HG03108 (cell line): ENCODE data around the gene PPP1R15A.
"Not testable (repeated sequence)": the region's sequence is repeated elsewhere in the genome, so short reads cannot be mapped to it uniquely, and the experiment has no call there.

ENCODE experiments used
- ATAC-seq: cut with Tn5 transposase; IDR thresholded peaks from one replicate; pipeline ENCODE4 v1.9.1; 2021; ENCODE audit warnings: moderate library complexity; ENCODE audit not compliant: unreplicated experiment

Gene PPP1R15A

GRCh38 chr19:48879025-48879637 lies 6.9 kb downstream of the PPP1R15A start:
- ATAC-seq = no peak

DNA sequence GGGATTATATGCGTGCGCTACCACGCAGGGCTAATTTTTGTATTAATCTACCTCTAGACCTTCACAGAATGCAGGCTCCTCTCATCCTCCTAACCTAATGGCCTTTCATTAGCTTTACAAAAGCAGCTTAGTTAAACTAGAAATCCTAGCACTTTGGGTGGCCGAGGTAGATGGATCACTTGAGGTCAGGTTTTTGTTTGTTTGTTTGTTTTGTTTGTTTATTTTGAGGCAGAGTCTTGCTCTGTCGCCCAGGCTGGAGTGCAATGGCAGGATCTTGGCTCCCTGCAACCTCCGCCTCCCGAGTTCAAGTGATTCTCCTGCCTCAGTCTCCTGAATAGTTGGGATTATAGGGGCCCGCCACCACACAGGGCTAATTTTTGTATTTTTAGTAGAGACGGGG lies 7.5 kb downstream of the PPP1R15A start:
- ATAC-seq = not testable (repeated sequence)

DNA sequence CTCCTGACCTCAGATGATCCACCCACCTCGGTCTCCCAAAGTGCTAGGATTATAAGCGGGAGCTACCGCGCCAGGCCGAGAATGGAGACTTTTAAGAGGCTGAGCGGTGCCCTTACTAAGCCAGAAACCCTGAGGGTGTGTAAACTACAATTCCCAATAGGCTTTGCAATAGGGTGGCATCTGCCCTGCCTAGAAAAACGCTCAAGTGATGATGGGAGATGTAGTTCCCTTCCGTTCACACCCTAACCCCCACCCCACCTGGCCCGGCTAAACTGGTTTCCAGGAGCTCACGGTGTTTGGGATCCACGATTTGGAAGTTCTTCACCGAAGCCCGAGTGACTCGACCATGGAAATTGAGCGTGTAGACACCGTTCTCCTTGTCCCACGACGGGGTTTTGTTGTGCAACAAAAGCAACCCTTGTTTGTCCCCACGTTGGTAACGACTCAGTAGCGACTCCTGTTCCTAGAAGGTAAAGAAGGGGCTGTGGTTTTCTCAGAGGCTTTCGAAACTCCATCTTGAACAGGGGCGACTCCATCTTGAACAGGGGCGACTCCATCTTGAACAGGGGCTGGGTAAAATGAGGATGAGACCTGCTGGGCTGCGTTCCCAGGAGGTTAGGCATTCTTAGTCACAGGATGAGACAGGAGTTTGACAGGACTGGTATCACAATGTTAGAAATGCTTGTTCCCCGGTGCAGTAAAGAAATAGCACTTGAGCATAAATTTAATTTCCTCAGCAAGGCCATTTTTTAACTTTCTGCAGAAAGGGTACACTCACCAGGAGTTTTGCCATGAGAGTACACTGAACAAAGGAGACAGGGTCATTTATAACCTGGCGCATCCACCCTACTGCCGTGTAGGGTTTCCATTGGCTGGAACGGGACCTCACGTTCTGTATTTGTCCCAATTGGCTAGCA lies 9.8 kb downstream of the PPP1R15A start:
- ATAC-seq = no peak

DNA sequence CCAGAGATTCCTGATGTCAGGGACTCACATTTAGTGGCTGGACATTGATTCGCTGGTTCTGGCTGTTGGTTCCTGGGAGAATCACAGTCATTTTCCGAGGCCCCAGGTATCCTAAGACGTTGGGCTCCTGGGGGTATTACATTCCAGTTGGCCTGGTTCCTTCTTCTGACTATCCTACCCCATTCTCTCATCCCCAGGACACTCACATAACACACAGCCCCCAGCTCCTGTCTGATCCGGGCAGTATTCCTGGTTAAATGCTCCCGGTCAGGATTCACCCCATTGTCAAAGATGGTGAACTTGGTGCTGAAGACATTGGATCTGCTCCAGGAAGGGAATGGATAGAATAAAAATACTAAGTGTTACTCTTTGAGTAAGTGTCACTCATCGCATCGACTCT lies 11.5 kb downstream of the PPP1R15A start:
- no peak for ATAC-seq

- no peak for ATAC-seq
These were observed 15.8 kb downstream of the PPP1R15A start for GRCh38 chr19:48887861-48888612.

DNA sequence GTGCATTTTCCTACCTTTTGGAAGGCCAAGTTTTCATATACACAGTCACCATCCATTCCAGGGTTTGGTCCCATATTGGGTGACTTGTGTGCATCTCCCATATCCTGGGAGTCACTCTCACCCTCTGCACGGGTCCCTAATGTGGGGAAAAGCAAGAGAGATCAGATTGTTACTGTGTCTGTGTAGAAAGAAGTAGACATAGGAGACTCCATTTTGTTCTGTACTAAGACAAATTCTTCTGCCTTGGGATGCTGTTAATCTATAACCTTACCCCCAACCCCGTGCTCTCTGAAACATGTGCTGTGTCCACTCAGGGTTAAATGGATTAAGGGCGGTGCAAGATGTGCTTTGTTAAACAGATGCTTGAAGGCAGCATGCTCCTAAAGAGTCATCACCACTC lies 17.3 kb downstream of the PPP1R15A start:
- ATAC-seq = not testable (repeated sequence)

GRCh38 chr19:48890551-48890950 lies 18.3 kb downstream of the PPP1R15A start:
- no peak for ATAC-seq

DNA sequence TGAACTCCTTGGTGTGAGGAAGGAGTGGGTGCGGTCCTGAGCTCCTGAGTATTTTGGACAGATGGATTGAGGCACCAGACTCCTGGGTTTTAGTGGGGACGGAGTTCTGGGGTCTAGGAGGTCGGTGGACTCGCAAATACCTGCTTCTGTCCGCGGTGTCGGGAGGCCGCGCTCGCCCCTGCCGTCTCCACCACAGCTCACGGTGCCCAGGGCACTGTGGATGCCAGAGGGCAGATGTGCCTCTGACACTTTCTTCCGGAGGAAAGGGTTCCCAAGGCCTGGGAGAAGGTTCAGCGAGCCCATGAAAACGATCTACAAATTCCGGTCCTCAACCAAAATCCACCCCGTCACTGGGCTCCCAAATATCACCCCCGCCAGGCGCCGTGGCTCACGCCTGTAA lies 23.0 kb downstream of the PPP1R15A start:
- no peak for ATAC-seq

DNA sequence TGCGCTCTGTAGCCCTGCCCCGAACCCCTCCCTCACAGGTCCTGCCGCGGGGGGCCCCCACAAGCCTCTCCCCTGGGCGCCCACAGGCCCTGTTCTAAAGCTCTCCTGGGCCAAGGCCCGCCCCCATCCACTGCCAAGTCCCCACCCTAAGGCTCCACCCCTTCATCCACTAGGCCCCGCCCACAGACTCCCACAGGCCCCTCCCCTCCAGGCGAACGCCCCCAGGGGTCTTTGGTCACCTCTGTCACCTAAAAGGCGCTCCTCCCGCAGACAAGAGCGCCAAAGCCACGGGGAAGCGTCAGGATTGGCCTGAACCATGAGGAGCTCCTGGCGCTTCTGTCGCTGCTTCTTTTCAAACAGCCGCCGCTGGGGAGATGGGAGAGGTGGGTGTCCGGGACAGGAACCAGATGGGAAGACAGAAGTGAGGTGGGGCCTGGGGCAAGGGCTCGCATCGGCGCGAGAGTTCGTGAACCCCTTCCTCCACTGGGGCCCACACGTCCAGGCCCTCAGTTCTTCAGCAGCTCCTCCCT lies 24.0 kb downstream of the PPP1R15A start:
- no peak for ATAC-seq

- no peak for ATAC-seq
These were observed 25.0 kb downstream of the PPP1R15A start for GRCh38 chr19:48897181-48897580.

- ATAC-seq = not testable (repeated sequence)
These were observed 27.1 kb downstream of the PPP1R15A start for GRCh38 chr19:48899386-48899749.

DNA sequence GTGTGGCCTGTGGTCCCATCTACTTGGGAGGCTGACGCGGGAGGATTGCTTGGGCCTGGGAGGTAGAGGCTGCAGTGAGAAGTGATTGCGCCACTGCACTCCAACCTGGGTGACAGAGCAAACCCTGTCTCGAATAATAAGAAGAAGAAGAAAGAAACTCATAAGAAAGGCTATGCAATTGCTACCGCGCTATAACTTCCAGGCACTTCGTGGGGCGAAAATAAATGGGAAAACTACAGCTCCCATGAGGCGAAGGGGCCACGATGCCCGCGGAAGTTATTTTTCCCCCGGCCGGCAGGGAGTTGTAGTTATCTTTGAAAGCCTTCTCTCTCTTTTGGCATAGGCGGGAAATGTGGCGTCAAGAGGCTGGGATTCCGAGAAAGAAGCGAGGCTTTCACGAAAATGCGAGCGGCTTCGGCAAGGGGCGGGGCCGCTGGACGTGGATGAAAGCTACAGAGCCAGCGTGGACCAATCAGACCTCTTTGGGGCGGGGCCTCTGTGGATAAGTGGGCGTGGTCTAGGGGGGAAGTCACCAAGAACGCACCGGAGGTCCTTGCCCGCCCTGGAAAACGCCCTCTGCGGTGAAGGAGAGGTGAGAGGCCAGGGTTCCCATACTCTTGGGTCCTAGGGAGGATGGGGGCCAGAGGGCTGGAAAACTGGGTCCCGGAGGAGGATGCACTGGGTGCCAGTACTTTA lies 27.7 kb downstream of the PPP1R15A start, which contains the start of gene NUCB1:
TSS of gene NUCB1 (plus strand) at position 532 of the 696 bp plus-strand sequence. CDS start 485 bp downstream, outside the sequence.
- ATAC-seq = peak; percentile 73

GRCh38 chr19:48900477-48901406 lies 28.5 kb downstream of the PPP1R15A start:
- ATAC-seq = no peak

DNA sequence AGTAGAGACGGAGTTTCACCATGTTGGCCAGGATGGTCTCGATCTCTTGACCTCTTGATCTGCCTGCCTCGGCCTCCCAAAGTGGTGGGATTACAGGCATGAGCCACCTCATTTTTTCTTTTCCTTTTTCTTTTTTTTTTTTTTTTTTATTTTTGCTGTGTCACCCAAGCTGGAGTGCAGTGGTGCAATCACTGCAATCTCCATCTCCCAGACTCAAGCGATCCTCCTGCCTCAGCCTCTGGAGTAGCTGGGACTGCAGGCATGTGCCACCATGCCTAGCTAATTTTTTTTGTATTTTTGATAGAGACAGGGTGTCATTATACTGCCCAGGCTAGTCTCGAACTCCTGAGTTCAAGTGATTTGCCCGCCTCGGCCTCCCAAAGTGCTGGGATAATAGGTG lies 30.1 kb downstream of the PPP1R15A start:
- ATAC-seq = not testable (repeated sequence)

- ATAC-seq = not testable (repeated sequence)
These were observed 31.6 kb downstream of the PPP1R15A start for GRCh38 chr19:48903788-48904187.

DNA sequence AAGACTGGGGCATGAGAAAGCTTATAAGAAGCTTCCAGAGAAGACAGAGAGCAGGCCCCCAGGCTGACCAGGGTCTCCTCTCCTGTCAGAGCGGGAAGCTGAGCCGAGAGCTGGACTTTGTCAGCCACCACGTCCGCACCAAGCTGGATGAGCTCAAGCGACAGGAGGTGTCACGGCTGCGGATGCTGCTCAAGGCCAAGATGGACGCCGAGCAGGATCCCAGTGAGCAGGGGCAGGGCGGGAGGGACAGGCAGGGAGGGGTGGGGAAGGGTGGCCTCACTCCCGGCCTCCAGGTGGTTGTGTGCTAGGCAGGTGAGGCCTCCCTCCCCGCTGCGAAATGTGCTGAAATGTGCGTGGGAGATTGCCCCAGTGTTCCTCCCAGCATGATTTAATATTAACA lies 33.4 kb downstream of the PPP1R15A start:
- no peak for ATAC-seq

- no peak for ATAC-seq
These were observed 34.1 kb downstream of the PPP1R15A start for GRCh38 chr19:48906324-48906723.

DNA sequence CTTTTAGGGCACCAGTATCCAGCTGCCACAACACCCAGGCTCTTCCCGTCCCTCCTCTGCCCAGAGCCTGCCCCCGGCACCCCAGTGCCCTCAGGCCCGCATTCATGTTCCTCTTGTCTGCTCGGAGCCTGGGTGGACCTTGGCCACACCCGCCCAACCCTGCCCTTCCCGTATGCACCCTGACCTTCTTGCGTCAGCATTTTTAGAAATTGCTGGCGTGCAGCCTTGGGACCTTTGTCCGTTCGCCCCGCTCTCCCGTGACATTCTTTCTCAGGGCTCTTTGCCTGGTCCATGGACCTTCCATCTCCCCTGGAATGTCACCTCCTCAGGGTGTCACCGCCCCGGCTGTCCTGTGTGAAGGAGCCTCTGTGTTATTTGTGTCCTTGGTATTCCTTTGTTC lies 35.5 kb downstream of the PPP1R15A start:
- ATAC-seq = no peak

DNA sequence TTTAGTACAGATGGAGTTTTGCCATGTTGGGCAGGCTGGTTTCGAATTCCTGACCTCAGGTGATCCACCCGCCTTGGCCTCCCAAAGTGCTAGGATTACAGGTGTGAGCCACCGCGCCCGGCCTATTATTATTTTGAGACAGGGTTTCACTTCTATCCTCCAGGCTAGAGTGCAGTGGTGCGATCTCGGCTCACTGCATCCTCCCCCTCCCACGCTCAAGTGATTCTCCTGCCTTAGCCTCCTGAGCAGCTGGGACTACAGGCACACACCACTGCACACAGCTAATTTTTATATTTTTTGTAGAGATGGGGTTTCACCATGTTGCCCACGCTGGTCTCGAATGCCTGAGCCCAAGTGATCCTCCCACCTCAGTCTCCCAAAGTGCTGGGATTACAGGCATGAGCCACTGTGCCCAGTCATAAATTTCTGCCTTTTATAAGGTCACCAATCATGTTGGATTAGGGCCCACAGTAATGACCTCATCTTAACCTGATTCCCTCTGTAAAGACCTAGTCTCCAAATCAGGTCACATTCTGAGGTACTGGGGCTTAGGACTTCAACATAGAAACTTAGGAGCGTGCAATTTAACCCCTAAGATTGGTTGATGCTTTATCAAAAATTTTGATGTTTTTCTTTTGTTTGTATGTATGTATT lies 37.3 kb downstream of the PPP1R15A start:
- ATAC-seq = not testable (repeated sequence)
